A673 (cell line): ENCODE results near the gene SOX4. TPM values are rescaled to one million over a fixed set of nuclear protein-coding genes. Genes with fewer than 3 reads are reported as not detected.

Experiments used
- BruUV-seq: library from RNA; stranded (reverse); fragments of 400-500 nt; replicated peaks from 2 replicates; lab custom pipeline; 2021; lab: Mats Ljungman, UMichigan
- CTCF ChIA-PET: fragments of 300-600 bp; sonication (Branson Sonifier 250); formaldehyde crosslinking; loops from one replicate; lab custom pipeline; 2022; ENCODE audit warnings: antibody characterized with exemption; lab: Charles Lee
- POLR2A ChIA-PET: fragments of 300-600 bp; sonication (Branson Sonifier 250); formaldehyde crosslinking; loops from one replicate; lab custom pipeline; 2022; ENCODE audit warnings: antibody characterized with exemption; ENCODE audit not compliant: low non-redundant PET; lab: Charles Lee
- DNase-seq: peaks from one replicate; pipeline ENCODE4 v3.0.0-alpha.2; 2015; ENCODE audit warnings: low spot score
- H3K27ac ChIP-seq: fragments of 200-600 bp; sonication (generic); 2 replicates; pipeline ENCODE4 v1.5.1; 2016; ENCODE audit warnings: mixed run types, low read depth, mild to moderate bottlenecking, mixed read lengths, antibody characterized with exemption, low read length; ENCODE audit not compliant: poor library complexity, severe bottlenecking
- H3K27me3 ChIP-seq: fragments of 200-600 bp; sonication (generic); replicated peaks from 2 replicates; pipeline ENCODE4 v1.6.1; 2017; ENCODE audit warnings: mixed run types, low read depth, mild to moderate bottlenecking, mixed read lengths, antibody characterized with exemption, low read length; ENCODE audit not compliant: insufficient read depth, poor library complexity
- H3K36me3 ChIP-seq: fragments of 200-600 bp; sonication (generic); 2 replicates; pipeline ENCODE4 v1.6.1; 2016; ENCODE audit warnings: mixed run types, mild to moderate bottlenecking, mixed read lengths, antibody characterized with exemption, low read length; ENCODE audit not compliant: insufficient read depth, poor library complexity, severe bottlenecking
- H3K4me1 ChIP-seq: fragments of 200-600 bp; sonication (generic); 2 replicates; pipeline ENCODE4 v1.6.1; 2017; ENCODE audit warnings: mixed run types, mild to moderate bottlenecking, mixed read lengths, antibody characterized with exemption, low read length; ENCODE audit not compliant: insufficient read depth, poor library complexity, severe bottlenecking
- H3K4me3 ChIP-seq: fragments of 200-600 bp; sonication (generic); 2 replicates; pipeline ENCODE4 v1.5.1; 2016; ENCODE audit warnings: low read depth, mixed run types, mild to moderate bottlenecking, mixed read lengths, low read length; ENCODE audit not compliant: poor library complexity, severe bottlenecking
- H3K9me3 ChIP-seq: fragments of 200-600 bp; sonication (generic); 2 replicates; pipeline ENCODE4 v1.6.1; 2016; ENCODE audit warnings: mixed run types, low read depth, mild to moderate bottlenecking, mixed read lengths, antibody characterized with exemption, low read length; ENCODE audit not compliant: poor library complexity, severe bottlenecking
- CTCF ChIP-seq: fragments of 300-800, 200-600 bp; sonication (generic); conservative IDR thresholded peaks from 2 replicates; pipeline ENCODE4 v1.5.1; 2017; ENCODE audit warnings: low read depth, mild to moderate bottlenecking, antibody characterized with exemption, low read length, moderate library complexity, mixed read lengths
- EZH2 ChIP-seq: fragments of 200-600 bp; sonication (generic); IDR thresholded peaks from 2 replicates; pipeline ENCODE4 v1.6.1; 2017; ENCODE audit warnings: borderline replicate concordance, low read depth, mild to moderate bottlenecking, mixed read lengths, antibody characterized with exemption, low read length; ENCODE audit not compliant: poor library complexity, severe bottlenecking
- intact Hi-C: fragments of 100-400 bp; cut with micrococcal nuclease; formaldehyde crosslinking; loops from one replicate; pipeline ENCODE4 v1.10.0; 2022; ENCODE audit not compliant: unreplicated experiment
- total RNA-seq: library from RNA; stranded (reverse); gene quantifications from 2 replicates; pipeline ENCODE4 v1.2.3, GENCODE V29; 2021

The SOX4 gene
- total RNA-seq, 1 experiment from 2014 or later: 59.4 TPM

GRCh38 chr6:21609881-21610329, 16.4 kb downstream of the SOX4 start:
- CTCF ChIA-PET: no interaction called here
- TF ChIP-seq EZH2 (no peak), CTCF (no peak)
- Histone ChIP-seq H3K27ac (no peak overlapping the region), H3K4me1 (peaks cover 17% of the 10 kb centered on the region), H3K9me3 (no peaks in the 10 kb centered on the region), H3K4me3 (no peak overlapping the region), H3K27me3 (no peaks in the 10 kb centered on the region), H3K36me3 (no peaks in the 10 kb centered on the region)
- POLR2A ChIA-PET: no interaction called here
- no TSS peak for BruUV-seq
- intact Hi-C loops: no loop called here
- DNase-seq: no peak

- intact Hi-C loops: no loop called here
- POLR2A ChIA-PET: no interaction called here
- TF ChIP-seq EZH2 (no peak), CTCF (no peak)
Observed at GRCh38 chr6:21610341-21610740, 16.8 kb downstream of the SOX4 start.

GRCh38 chr6:21611485-21611884, 17.9 kb downstream of the SOX4 start:
- intact Hi-C loops: no loop called here
- BruUV-seq: no TSS peak

More at GRCh38 chr6:21610341-21610740, 16.8 kb downstream of the SOX4 start:
- H3K27ac ChIP-seq: no peak overlapping the region
- no peaks in the 10 kb centered on the region for H3K27me3 ChIP-seq
- H3K9me3 ChIP-seq: no peaks in the 10 kb centered on the region
- BruUV-seq: no TSS peak
- DNase-seq: no peak
- CTCF ChIA-PET: no interaction called here
- no peaks in the 10 kb centered on the region for H3K36me3 ChIP-seq
- peaks cover 17% of the 10 kb centered on the region for H3K4me1 ChIP-seq
- no peak overlapping the region for H3K4me3 ChIP-seq

More at GRCh38 chr6:21611485-21611884, 17.9 kb downstream of the SOX4 start:
- H3K4me1 ChIP-seq: peaks cover 17% of the 10 kb centered on the region
- H3K27me3 ChIP-seq: no peaks in the 10 kb centered on the region
- ChIA-PET CTCF (no interaction called here), POLR2A (no interaction called here)
- H3K27ac ChIP-seq: no peak overlapping the region
- TF ChIP-seq EZH2 (no peak), CTCF (no peak)
- H3K4me3 ChIP-seq: no peak overlapping the region
- H3K36me3 ChIP-seq: no peaks in the 10 kb centered on the region
- H3K9me3 ChIP-seq: no peaks in the 10 kb centered on the region
- DNase-seq: no peak
